SW 1271 (cell line): ENCODE data around the gene A2ML1.
"Not testable (repeated sequence)": the region's sequence is repeated elsewhere in the genome, so short reads cannot be mapped to it uniquely, and the experiment has no call there.

Experiments used
- DNase-seq, 2 experiments: peaks; one replicate each; lab custom pipeline; 2025; lab: John Stamatoyannopoulos, UW

A2ML1 gene

GRCh38 chr12:8817856-8818255, 4.6 kb upstream of the A2ML1 start:
- DNase-seq: no peak

- no peak for DNase-seq
Measured at GRCh38 chr12:8818526-8818925, 3.9 kb upstream of the A2ML1 start.

DNA sequence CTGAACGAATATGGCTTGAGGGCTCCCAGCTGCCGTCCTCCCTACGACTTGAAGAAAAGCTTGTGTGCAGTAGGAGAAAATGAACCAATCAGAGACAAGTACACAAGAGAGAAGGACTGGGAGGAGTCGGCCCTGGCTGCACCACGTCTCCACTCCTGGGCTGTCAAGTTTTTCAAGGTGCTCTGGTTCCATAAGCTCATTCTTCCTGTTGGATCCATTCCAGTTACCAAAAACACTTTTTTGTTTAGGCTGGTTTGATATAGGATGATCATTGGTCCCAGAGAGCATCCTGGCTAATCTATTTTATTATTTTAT, 2.8 kb upstream of the A2ML1 start:
- no peak for DNase-seq

GRCh38 chr12:8820676-8821407, 1.6 kb upstream of the A2ML1 start:
- not testable (repeated sequence) for DNase-seq

- no peak for DNase-seq
Measured at GRCh38 chr12:8821591-8821990, 830 bp upstream of the A2ML1 start.

- DNase-seq: no peak
Measured at GRCh38 chr12:8823565-8824300, 1.3 kb downstream of the A2ML1 start.

DNA sequence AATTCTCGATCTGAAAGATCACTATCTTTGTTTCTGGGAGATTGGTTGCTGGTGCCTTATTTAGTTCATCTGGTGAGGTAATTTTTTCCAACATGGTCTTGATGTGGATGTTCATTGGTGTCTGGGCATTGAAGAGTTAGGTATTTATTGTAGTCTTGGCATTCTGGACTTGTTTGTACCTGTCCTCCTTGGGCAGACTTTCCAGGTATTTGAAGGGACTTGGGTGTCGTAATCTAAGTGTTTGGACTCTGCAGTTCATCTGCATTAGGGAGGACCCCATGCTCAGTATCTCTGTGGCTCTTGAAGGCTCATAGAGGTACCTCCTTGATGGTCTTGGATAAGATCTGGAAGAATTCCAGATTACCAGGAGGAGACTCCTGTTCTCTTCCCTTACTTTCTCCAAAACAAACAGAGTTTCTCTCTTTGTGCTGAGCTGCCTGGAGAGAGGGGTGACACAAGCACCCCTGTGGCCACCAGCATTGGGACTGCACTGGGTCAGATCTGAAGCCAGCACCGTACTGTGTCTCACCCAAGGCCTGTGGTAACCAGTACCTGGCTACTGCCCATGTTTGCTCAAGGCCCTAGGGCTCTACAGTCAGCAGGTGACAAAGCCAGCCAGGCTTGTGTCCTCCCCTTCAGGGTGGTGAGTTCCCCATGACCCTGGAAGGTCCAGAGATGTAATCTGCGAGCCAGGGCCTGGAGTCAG, 5.3 kb downstream of the A2ML1 start:
- no peak for DNase-seq

DNA sequence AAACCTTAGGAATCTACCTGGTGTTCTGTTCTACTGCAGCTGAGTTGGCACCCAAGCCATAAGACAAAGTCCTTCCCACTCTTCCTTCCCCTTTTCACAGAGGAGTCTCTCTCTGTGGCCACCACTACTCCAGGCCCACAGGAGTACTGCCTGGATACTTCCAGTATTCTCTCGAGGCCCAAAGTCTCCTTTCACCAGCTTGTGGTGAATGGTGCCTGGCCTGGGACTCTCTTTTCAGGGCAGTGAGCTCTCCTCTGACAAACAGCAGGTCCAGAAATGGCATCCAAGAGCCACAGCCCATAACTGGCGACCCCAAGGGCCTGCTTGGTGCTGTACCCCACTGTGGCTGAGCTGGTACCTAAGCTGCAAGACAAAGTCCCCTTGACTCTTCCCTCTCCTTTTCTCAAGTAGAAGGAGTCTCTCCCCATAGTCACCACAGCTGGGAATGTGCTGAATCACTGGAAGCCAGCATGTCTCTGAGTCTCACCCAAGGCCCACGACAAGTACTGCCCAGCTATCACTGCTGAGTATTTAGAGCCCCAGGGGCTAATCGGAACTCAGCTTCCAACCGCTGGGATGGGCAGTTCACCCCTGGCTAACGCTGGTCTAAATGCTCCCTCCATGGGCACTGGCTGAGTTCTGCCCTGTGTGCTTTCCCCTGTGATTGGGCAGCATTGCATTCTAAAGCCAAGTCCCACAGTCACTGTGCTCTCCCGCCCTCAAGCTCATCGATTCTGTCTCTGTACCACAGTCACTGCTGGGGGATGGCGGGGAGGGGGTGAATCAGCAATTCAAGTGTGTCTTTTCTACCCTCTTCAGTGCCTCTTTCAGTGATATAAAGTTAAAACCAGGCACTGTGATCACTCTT, 6.1 kb downstream of the A2ML1 start:
- DNase-seq: no peak

- no peak for DNase-seq
Measured at GRCh38 chr12:8829125-8829518, 6.7 kb downstream of the A2ML1 start.

GRCh38 chr12:8829621-8830020, 7.2 kb downstream of the A2ML1 start:
- DNase-seq: no peak

GRCh38 chr12:8831116-8831515, 8.7 kb downstream of the A2ML1 start:
- no peak for DNase-seq

DNA sequence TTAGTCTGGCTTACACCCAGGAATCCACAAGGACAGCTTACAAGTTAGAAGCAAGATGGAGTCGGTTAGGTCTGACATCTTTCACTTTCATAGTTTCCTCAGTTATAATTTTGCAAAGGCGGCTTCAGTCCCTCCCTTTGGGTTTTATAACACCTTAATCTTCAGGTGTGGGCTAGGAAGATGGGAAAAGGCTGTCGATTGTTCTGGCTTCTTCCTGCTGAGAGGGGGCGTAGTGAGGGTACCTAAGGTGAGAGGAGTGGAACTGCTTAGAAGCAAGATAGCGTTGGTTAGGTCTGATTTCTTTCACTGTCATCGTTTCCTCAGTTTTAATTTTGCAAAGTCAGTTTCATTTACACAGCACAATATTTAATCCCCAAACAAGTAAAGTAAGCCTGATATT, 10.1 kb downstream of the A2ML1 start:
- no peak for DNase-seq

DNA sequence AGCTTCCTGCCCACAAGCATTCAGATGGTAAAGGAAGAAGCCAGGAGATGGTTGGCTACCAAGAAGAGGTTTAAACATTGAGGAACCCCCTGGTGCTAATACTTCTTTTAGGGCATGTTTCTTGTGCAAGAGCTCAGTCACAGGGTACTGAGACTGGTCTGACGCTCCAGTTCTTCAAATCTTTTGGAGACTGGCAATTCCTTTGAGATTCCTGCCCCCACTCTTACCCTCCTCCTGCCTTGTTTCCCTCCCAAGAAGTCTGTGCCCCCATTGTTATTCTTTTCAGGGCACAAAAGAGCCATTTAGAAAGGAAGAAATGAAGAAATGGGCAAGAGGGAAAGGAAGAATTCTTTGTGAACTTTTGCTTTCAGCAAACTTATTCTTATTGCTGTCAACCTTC, 11.8 kb downstream of the A2ML1 start:
- no peak for DNase-seq

- DNase-seq: no peak
Measured at GRCh38 chr12:8837291-8837690, 14.9 kb downstream of the A2ML1 start.

GRCh38 chr12:8840321-8840720, 17.9 kb downstream of the A2ML1 start:
- no peak for DNase-seq

DNA sequence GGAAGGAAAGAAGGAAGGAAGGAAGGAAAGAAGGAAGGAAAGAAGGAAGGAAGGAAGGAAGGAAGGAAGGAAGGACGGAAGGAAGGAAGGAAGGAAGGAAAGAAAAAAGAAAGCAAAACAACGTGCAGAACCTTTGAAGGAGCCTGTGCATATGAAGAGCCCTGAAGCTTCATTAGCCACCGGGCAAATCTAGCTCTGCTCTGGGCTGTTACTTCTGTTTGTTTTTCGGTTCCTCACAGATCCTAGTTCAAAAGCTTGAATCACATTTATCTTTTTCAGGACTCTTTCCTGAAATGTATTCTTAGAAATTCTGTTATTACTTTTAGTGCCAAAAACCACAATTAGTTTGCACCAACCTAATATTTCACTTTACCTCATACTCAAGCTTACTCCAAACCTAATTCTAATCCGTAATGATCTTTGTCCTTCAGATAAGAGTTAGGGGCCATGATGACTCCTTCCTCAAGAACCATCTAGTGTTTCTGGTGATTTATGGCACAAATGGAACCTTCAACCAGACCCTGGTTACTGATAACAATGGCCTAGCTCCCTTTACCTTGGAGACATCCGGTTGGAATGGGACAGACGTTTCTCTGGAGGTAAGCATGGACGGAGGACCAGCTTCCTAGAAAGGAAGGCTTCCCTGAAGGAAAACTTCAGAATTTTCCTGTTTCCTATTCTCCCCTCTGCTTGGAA, 18.7 kb downstream of the A2ML1 start:
- no peak for DNase-seq

DNA sequence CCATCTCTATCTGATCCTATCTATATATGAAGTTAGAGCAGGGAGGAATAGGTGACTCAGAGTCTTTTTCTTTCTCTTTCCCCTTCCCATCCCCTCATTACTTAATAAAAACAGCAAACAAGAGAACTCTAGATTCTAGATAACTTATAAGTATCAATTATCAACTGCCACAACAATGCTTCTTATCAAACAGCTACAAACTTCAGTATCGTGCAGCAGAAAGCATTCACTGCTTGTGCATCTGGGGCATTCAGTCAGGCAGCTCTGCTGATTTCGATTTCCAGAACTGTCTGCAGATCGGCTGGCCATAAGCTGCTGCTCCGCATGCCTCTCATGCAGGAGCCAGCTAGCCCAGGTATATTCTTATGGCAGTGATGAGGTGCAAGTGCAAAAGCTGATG, 19.4 kb downstream of the A2ML1 start:
- DNase-seq: no peak

GRCh38 chr12:8844665-8845064, 22.2 kb downstream of the A2ML1 start:
- no peak for DNase-seq

DNA sequence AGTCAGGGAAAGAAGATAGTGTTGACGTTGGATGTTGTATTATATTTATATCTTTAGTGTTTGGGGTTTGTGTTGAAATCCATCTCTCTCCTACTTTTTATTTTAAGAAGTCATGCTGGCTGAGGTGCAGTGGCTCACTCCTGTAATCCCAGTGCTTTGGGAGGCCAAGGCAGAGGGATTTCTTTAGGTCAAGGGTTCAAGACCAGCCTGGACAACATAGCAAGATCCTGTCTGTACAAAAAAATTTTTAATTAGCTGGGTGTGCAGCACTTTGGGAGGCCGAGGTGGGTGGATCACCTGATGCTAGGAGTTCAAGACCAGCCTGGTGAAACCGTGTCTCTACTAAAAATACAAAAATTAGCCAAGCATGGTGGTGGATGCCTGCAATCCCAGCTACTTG, 23.9 kb downstream of the A2ML1 start:
- no peak for DNase-seq

GRCh38 chr12:8847435-8847834, 25.0 kb downstream of the A2ML1 start:
- no peak for DNase-seq

GRCh38 chr12:8849876-8850275, 27.5 kb downstream of the A2ML1 start:
- no peak for DNase-seq

GRCh38 chr12:8852119-8852518, 29.7 kb downstream of the A2ML1 start:
- no peak for DNase-seq
